NB4 (cell line): ENCODE data around the gene DTL.

Experiments used
- MYC ChIP-seq: IDR thresholded peaks from 2 replicates; pipeline ENCODE4 v1.6.1; 2011; ENCODE audit warnings: low read depth, low read length
- POLR2A ChIP-seq: IDR thresholded peaks from 2 replicates; pipeline ENCODE4 v1.6.1; 2011; ENCODE audit warnings: mild to moderate bottlenecking; ENCODE audit not compliant: insufficient read length; ENCODE audit errors: extremely low read depth
- TF ChIP-seq, protein P1 (sequence below): IDR thresholded peaks from one replicate; pipeline ENCODE4 v1.5.1; 2012; ENCODE audit warnings: low read depth, low read length
- TF ChIP-seq, protein P2 (sequence below): IDR thresholded peaks from 2 replicates; pipeline ENCODE4 v1.6.1; 2011; ENCODE audit warnings: low read depth, low read length

DNA sequence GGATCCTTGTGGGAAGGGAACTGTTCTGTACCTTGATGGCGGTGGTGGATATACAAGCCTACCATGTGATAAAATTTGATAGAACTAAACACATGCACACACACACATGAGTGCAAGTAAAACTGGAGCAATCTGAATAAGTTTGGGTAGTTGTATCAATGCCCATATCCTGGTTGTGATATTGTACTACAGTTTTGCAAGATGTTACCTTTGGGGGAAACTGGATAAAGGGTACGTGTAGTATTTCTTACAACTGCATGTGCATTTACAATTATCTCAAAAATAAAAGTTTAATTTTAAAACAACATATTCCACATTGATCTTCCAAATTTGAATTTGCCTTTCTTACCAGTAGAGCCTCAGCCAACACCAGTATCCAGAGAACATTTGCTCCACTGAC is 99.6 kb downstream of the DTL start:
- TF ChIP-seq, protein P1, sequence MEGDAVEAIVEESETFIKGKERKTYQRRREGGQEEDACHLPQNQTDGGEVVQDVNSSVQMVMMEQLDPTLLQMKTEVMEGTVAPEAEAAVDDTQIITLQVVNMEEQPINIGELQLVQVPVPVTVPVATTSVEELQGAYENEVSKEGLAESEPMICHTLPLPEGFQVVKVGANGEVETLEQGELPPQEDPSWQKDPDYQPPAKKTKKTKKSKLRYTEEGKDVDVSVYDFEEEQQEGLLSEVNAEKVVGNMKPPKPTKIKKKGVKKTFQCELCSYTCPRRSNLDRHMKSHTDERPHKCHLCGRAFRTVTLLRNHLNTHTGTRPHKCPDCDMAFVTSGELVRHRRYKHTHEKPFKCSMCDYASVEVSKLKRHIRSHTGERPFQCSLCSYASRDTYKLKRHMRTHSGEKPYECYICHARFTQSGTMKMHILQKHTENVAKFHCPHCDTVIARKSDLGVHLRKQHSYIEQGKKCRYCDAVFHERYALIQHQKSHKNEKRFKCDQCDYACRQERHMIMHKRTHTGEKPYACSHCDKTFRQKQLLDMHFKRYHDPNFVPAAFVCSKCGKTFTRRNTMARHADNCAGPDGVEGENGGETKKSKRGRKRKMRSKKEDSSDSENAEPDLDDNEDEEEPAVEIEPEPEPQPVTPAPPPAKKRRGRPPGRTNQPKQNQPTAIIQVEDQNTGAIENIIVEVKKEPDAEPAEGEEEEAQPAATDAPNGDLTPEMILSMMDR = no peak
- TF ChIP-seq, protein P2, sequence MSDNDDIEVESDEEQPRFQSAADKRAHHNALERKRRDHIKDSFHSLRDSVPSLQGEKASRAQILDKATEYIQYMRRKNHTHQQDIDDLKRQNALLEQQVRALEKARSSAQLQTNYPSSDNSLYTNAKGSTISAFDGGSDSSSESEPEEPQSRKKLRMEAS = no peak
- no peak for TF ChIP-seq POLR2A
- TF ChIP-seq MYC = no peak
